Right lobe of liver (tissue), 6 donors: ENCODE results near the gene CEACAM5. TPM values are rescaled to one million over a fixed set of nuclear protein-coding genes. Genes with fewer than 3 reads are reported as not detected.

Experiments used
- ATAC-seq, 4 donors: fragments of 200-7000 bp; cut with Tn5 transposase; one replicate each; pipeline ENCODE4 v1.9.1; 2020; ENCODE audit warnings: mild to moderate bottlenecking in 4 of 4, moderate library complexity in 4 of 4
- DNase-seq, 3 donors: peaks; one replicate each; pipeline ENCODE4 v3.0.0-alpha.2; 2020
- H3K27ac ChIP-seq, 3 donors: fragments of 200-600 bp; one replicate each; pipeline ENCODE4 v1.8.0; 2022
- H3K27me3 ChIP-seq, 2 donors: fragments of 200-600 bp; one replicate each; pipeline ENCODE4 v1.8.0; 2022
- H3K36me3 ChIP-seq, 4 donors: fragments of 200-600 bp; sonication (generic) in 1 of 4; one replicate each; pipeline versions ENCODE4 v1.5.1 to v1.8.0; 2017 to 2022; ENCODE audit warnings: control low read depth in 1 of 4
- H3K4me1 ChIP-seq, 4 donors: fragments of 200-600 bp; sonication (generic) in 1 of 4; one replicate each; pipeline versions ENCODE4 v1.5.1 to v1.8.0; 2017 to 2022; ENCODE audit warnings: control low read depth in 1 of 4
- H3K4me3 ChIP-seq, 3 donors: fragments of 200-600 bp; one replicate each; pipeline ENCODE4 v1.8.0; 2022
- H3K9me3 ChIP-seq, 4 donors: fragments of 200-600 bp; sonication (generic) in 1 of 4; one replicate each; pipeline versions ENCODE4 v1.5.1 to v1.8.0; 2017 to 2022; ENCODE audit warnings: control low read depth in 1 of 4
- POLR2A ChIP-seq: fragments of 450-650 bp; IDR thresholded peaks from one replicate; pipeline ENCODE4 v1.6.1; 2017; ENCODE audit warnings: antibody characterized with exemption, mild to moderate bottlenecking
- WGBS: methylation state at CpG from one replicate; pipeline ENCODE4 v1.1.6; 2018; ENCODE audit warnings: low coverage, low lambda C conversion rate; ENCODE audit not compliant: insufficient coverage; ENCODE audit errors: missing lambda C conversion rate; 5-methylcytosine and 5-hydroxymethylcytosine counted together
- intact Hi-C, 2 donors: fragments of 100-400 bp; cut with DNase I; formaldehyde crosslinking; loops; one replicate each; pipeline versions ENCODE4 v1.11.2 to v1.14.1; 2022
- total RNA-seq, 6 experiments: library from RNA; depleted of rRNA in 2 of 6; stranded (reverse); fragments of >200 nt in 2 of 6; fragmentation: NEBNext Ultra II Directional in 3 of 6; extraction: Animal tissue kit (Norgen Biotek cat#: 25700) in 3 of 6; gene quantifications; one replicate each; pipeline versions ENCODE4 v1.1.0 to v1.2.4, GENCODE V29; 2016 to 2023
- TF ChIP-seq, protein P1 (sequence below), 4 donors: fragments of 200-600 bp in 3 of 4; fragments of 450-650 bp in 1 of 4; IDR thresholded peaks; one replicate each; pipeline versions ENCODE4 v1.5.1 to v1.8.0; 2016 to 2022; ENCODE audit warnings: antibody characterized with exemption in 4 of 4, mild to moderate bottlenecking in 2 of 4
- donor health status: DM: no; HTN: yes; CAD: no.
- donor health status: DM: no; HTN: no; CAD: no.
- donor health status: DM: no; HTN: no; CAD: no.
- donor health status: DM: no; HTN: yes; CAD: no.
- donor health status: DM: no; HTN: yes; CAD: no.

Gene CEACAM5
- total RNA-seq, 6 experiments from 2014 or later = not detected

DNA sequence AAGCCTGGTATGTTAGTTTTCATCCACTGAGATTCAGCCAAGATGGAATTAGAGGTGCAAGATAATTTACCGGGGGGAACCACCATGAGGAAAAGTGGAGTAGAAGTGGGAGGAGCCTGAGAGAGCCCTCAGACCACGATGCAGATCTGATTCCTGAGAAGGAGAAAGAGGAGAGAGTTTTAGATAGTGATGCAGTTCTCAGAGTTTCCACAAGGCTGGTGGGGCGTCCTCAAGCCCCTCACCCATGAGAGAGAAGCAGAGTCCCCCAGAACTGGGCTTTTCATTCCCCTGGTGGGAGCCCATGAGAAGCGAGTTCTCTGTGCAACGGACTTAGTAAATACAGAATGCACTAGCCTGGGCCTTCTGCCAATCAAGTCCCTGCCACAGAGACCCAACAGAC is 18.1 kb downstream of the CEACAM5 start:
- Histone ChIP-seq H3K9me3 (no peaks in the 10 kb centered on the region), H3K36me3 (no peaks in the 10 kb centered on the region), H3K27me3 (no peaks in the 10 kb centered on the region), H3K4me3 (no peak overlapping the region), H3K27ac (no peak overlapping the region), H3K4me1 (no peaks in the 10 kb centered on the region)
- TF ChIP-seq POLR2A = no peak
- TF ChIP-seq, protein P1, sequence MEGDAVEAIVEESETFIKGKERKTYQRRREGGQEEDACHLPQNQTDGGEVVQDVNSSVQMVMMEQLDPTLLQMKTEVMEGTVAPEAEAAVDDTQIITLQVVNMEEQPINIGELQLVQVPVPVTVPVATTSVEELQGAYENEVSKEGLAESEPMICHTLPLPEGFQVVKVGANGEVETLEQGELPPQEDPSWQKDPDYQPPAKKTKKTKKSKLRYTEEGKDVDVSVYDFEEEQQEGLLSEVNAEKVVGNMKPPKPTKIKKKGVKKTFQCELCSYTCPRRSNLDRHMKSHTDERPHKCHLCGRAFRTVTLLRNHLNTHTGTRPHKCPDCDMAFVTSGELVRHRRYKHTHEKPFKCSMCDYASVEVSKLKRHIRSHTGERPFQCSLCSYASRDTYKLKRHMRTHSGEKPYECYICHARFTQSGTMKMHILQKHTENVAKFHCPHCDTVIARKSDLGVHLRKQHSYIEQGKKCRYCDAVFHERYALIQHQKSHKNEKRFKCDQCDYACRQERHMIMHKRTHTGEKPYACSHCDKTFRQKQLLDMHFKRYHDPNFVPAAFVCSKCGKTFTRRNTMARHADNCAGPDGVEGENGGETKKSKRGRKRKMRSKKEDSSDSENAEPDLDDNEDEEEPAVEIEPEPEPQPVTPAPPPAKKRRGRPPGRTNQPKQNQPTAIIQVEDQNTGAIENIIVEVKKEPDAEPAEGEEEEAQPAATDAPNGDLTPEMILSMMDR (IDR thresholded peaks at IDR 0.05) = no peak
- 8% methylated on average over 5 of the region's 5 CpGs for WGBS
- ATAC-seq (no peak), DNase-seq (no peak)
- intact Hi-C loops = no loop called here

DNA sequence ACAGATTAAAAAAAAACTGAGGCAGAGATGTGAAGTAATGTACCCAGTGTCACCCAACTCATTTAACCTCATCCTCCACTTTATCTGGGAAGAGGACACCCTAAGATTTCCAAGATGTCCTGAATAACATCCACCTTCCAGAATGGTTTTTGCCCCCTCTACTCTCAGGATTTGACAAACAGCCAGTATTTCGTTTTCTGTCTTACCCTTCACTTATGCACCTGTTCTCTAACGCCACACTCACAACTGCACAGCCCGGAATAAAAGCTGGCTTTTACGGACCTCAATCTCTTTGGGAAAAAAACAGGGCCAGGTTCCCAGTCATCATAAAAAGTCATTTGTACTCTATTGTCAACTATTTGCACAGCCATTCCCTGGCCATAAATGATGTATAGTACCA is 25.7 kb downstream of the CEACAM5 start:
- DNase-seq = no peak
- no peaks in the 10 kb centered on the region for H3K27me3 ChIP-seq
- WGBS = 60% methylated on average over 4 of the region's 4 CpGs
- no peaks in the 10 kb centered on the region for H3K4me1 ChIP-seq
- no peak overlapping the region for H3K27ac ChIP-seq
- no peaks in the 10 kb centered on the region for H3K36me3 ChIP-seq
- intact Hi-C loops = no loop called here
- H3K4me3 ChIP-seq = no peak overlapping the region
- no peak for ATAC-seq
- TF ChIP-seq POLR2A = no peak
- TF ChIP-seq, protein P1 (IDR thresholded peaks at IDR 0.05) = no peak
- H3K9me3 ChIP-seq = no peaks in the 10 kb centered on the region

DNA sequence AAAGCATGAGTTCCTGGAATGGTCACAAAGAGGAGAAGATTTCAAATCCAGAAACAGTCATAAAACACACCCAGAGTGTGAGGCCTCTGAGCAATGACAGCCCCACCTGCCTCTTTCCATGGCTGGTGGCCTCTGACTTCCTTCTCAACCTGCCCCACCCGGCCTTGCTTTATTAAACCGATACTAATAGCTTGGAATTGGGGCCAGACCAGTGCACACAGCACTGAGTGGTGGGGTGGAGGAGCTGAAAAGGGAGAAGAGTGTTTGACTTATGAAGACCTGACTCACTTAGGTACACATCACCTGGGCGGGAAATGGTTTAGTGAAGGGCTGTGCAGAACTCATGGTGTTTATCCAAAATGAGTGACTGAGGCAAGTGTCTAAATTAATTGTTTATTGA is 26.2 kb downstream of the CEACAM5 start:
- no peak for DNase-seq
- Histone ChIP-seq H3K36me3 (no peaks in the 10 kb centered on the region), H3K4me1 (no peaks in the 10 kb centered on the region), H3K4me3 (no peak overlapping the region), H3K9me3 (no peaks in the 10 kb centered on the region), H3K27me3 (no peaks in the 10 kb centered on the region), H3K27ac (no peak overlapping the region)
- intact Hi-C loops = no loop called here
- no peak for TF ChIP-seq POLR2A
- TF ChIP-seq, protein P1 (IDR thresholded peaks at IDR 0.05) = no peak
- 52% methylated on average over 3 of the region's 3 CpGs for WGBS
- no peak for ATAC-seq

DNA sequence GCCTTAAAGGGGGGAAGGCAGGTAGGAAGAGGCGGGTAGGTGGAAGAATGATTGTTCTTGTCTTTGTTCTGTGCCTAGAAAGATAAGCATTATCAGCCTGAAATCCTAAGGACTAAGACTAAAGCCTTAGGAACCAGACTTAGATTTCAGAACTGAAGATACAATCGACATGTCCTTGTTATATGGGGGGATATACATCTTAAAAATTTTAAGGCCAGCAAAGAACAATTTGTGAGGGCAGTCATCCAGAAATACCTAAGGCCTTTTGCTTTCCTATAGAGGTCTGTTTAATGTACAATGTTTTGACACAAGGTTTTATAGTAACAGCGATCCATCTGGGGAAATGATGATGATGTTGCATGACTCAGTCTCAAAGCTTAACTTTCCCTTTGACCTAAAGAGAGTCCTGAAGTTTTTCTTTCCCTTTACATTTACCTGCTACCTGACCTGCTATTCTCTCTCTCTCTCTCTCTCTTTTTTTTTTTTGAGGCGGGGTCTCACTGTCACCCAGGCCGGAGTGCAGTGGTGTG is 26.7 kb downstream of the CEACAM5 start:
- ATAC-seq (no peak), DNase-seq (no peak)
- intact Hi-C loops = no loop called here
- WGBS = 47% methylated on average over 5 of the region's 5 CpGs
- Histone ChIP-seq H3K27me3 (no peaks in the 10 kb centered on the region), H3K4me1 (no peaks in the 10 kb centered on the region), H3K4me3 (no peak overlapping the region), H3K27ac (no peak overlapping the region), H3K9me3 (no peaks in the 10 kb centered on the region), H3K36me3 (no peaks in the 10 kb centered on the region)
- TF ChIP-seq, protein P1 (IDR thresholded peaks at IDR 0.05) = no peak
- no peak for TF ChIP-seq POLR2A

DNA sequence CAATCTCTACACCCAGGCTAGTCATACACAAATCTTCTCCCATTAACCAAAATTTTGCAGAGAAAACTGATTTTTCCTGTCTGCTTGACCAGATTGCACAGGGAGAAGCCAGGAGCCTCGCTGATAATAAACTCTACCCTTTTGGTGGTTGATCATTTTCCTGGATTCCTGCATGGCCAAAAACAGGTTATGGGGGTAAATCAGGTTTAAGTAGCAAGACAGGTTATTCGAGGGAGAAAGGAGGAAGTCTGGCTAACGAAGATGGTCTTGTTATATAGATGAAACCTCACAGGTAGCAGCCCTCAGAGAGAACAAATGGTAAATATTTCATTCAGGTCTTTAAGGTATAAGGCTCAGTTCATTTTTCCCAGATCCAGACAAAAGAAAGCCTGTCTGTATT is 30.9 kb downstream of the CEACAM5 start:
- ATAC-seq = no peak
- H3K9me3 ChIP-seq = no peaks in the 10 kb centered on the region
- TF ChIP-seq, protein P1 (IDR thresholded peaks at IDR 0.05) = no peak
- TF ChIP-seq POLR2A = no peak

More for the DNA sequence above, 30.9 kb downstream of the CEACAM5 start:
- intact Hi-C loops = no loop called here
- no peak for DNase-seq
- no peaks in the 10 kb centered on the region for H3K4me1 ChIP-seq
- H3K27ac ChIP-seq = no peak overlapping the region
- WGBS = 37% methylated on average over 3 of the region's 3 CpGs
- H3K4me3 ChIP-seq = no peak overlapping the region
- H3K27me3 ChIP-seq = no peaks in the 10 kb centered on the region
- H3K36me3 ChIP-seq = no peaks in the 10 kb centered on the region
